Muscle of leg (tissue), 11 donors: ENCODE results near the gene RABL3. TPM values are rescaled to one million over a fixed set of nuclear protein-coding genes. Genes with fewer than 3 reads are reported as not detected.
A peak's percentile ranks its signal among the peaks of the same experiment; 100 is the strongest.

Source experiments
- DNase-seq: peaks from one replicate; pipeline ENCODE4 v3.0.0; 2013
- H3K27ac ChIP-seq: one replicate; pipeline ENCODE4 v1.5.1; 2013; ENCODE audit warnings: mild to moderate bottlenecking, low read length, control low read depth
- H3K27me3 ChIP-seq: one replicate; pipeline ENCODE4 v1.6.1; 2013; ENCODE audit warnings: low read length; ENCODE audit not compliant: control insufficient read depth, insufficient read depth
- H3K36me3 ChIP-seq: one replicate; pipeline ENCODE4 v1.6.1; 2013; ENCODE audit warnings: low read length; ENCODE audit not compliant: control insufficient read depth, insufficient read depth
- H3K4me1 ChIP-seq: one replicate; pipeline ENCODE4 v1.6.1; 2013; ENCODE audit warnings: low read length; ENCODE audit not compliant: control insufficient read depth, insufficient read depth
- H3K4me3 ChIP-seq: one replicate; pipeline ENCODE4 v1.5.1; 2013; ENCODE audit warnings: low read length, control low read depth
- H3K9me3 ChIP-seq: replicated peaks from 2 replicates; pipeline ENCODE4 v1.6.1; 2013; ENCODE audit warnings: low read depth, low read length; ENCODE audit not compliant: control insufficient read depth
- WGBS: methylation state at CpG from one replicate; pipeline ENCODE4 v1.1.5; 2013; ENCODE audit warnings: missing lambda C conversion rate; ENCODE audit not compliant: insufficient coverage; 5-methylcytosine and 5-hydroxymethylcytosine counted together
- polyA plus RNA-seq, 8 donors: library from polyadenylated mRNA; unstranded; fragments of 120-200 nt; gene quantifications; one replicate each; pipeline versions ENCODE4 v1.2.1 to v1.2.3, GENCODE V29; 2013; ENCODE audit warnings: inconsistent platforms in 1 of 8, low replicate concordance in 1 of 8; ENCODE audit not compliant: insufficient read length in 8 of 8, insufficient read depth in 1 of 8
- total RNA-seq: library from RNA; stranded (reverse); fragments of 120-200 nt; gene quantifications from one replicate; pipeline ENCODE4 v1.2.4, GENCODE V29; 2013

RABL3 gene
- total and polyA plus RNA-seq, 9 donors, result 14.7 to 23.0 (median 22.0) TPM

GRCh38 chr3:120688121-120688520 is 54.2 kb downstream of the RABL3 start:
- no peaks in the 10 kb centered on the region for H3K9me3 ChIP-seq
- DNase-seq, result peak; percentile 62

DNA sequence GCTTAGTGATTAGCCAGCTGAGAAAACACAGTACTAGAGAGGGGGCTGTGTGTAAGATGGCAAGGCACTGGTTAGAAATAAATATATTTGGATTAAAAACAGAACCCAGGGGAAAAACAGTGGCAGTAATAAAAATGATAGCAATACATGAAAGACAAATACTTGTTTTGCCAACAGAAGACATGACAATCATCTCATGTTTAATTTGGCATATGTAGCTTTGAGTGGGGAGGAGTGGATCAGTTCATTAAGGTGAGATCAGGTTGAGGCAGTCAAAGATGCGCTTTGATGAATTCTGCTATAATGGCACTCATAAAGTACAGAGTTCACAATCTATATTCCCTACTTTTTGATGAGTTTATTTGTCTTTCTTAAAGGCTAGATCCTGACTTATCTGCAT is 56.9 kb downstream of the RABL3 start:
- WGBS, result no CpG with 5 or more reads among the region's 1 CpG
- Histone ChIP-seq H3K4me3 (no peak overlapping the region), H3K27ac (no peak overlapping the region), H3K36me3 (peaks cover 2% of the 10 kb centered on the region), H3K9me3 (no peaks in the 10 kb centered on the region), H3K27me3 (no peaks in the 10 kb centered on the region), H3K4me1 (no peaks in the 10 kb centered on the region)
- DNase-seq, result no peak

More at GRCh38 chr3:120688121-120688520, 54.2 kb downstream of the RABL3 start:
- no peaks in the 10 kb centered on the region for H3K27me3 ChIP-seq
- peaks cover 5% of the 10 kb centered on the region for H3K36me3 ChIP-seq
- H3K4me1 ChIP-seq, result no peaks in the 10 kb centered on the region
- H3K4me3 ChIP-seq, result no peak overlapping the region
- no peak overlapping the region for H3K27ac ChIP-seq

GRCh38 chr3:120684896-120685295 is 57.4 kb downstream of the RABL3 start:
- H3K9me3 ChIP-seq, result no peaks in the 10 kb centered on the region
- WGBS, result 40% methylated on average over 4 of the region's 4 CpGs
- no peaks in the 10 kb centered on the region for H3K27me3 ChIP-seq
- peaks cover 2% of the 10 kb centered on the region for H3K36me3 ChIP-seq
- H3K4me1 ChIP-seq, result no peaks in the 10 kb centered on the region
- no peak overlapping the region for H3K27ac ChIP-seq
- peak; percentile 19 for DNase-seq
- no peak overlapping the region for H3K4me3 ChIP-seq

GRCh38 chr3:120683671-120684301 is 58.5 kb downstream of the RABL3 start:
- no CpG with 5 or more reads among the region's 3 CpGs for WGBS
- Histone ChIP-seq H3K4me3 (no peak overlapping the region), H3K36me3 (peaks cover 2% of the 10 kb centered on the region)

GRCh38 chr3:120683213-120683612 is 59.1 kb downstream of the RABL3 start:
- H3K4me1 ChIP-seq, result peaks cover 5% of the 10 kb centered on the region
- no peaks in the 10 kb centered on the region for H3K27me3 ChIP-seq
- peaks cover 3% of the 10 kb centered on the region for H3K9me3 ChIP-seq
- H3K36me3 ChIP-seq, result peaks cover 2% of the 10 kb centered on the region
- WGBS, result no CpG with 5 or more reads among the region's 1 CpG
- H3K27ac ChIP-seq, result no peak overlapping the region
- no peak for DNase-seq
- H3K4me3 ChIP-seq, result no peak overlapping the region

More at GRCh38 chr3:120683671-120684301, 58.5 kb downstream of the RABL3 start:
- no peaks in the 10 kb centered on the region for H3K27me3 ChIP-seq
- no peaks in the 10 kb centered on the region for H3K4me1 ChIP-seq
- H3K27ac ChIP-seq, result no peak overlapping the region
- peaks cover 3% of the 10 kb centered on the region for H3K9me3 ChIP-seq
- DNase-seq, result no peak

- Histone ChIP-seq H3K4me1 (peaks cover 6% of the 10 kb centered on the region), H3K27me3 (no peaks in the 10 kb centered on the region), H3K4me3 (no peak within 1 kb of the TSS), H3K27ac (no peak within 1 kb of the TSS), H3K36me3 (peaks cover 2% of the 10 kb centered on the region), H3K9me3 (peaks cover 3% of the 10 kb centered on the region)
- DNase-seq, result no peak
- 100% methylated on average over 3 of the region's 5 CpGs for WGBS
These were observed 60.1 kb downstream of the RABL3 start, which contains the start of gene HGD for GRCh38 chr3:120682095-120682681. Gene HGD, minus strand, starts transcription at chr3:120682239. Its CDS starts 128 bp downstream, at chr3:120682111.

DNA sequence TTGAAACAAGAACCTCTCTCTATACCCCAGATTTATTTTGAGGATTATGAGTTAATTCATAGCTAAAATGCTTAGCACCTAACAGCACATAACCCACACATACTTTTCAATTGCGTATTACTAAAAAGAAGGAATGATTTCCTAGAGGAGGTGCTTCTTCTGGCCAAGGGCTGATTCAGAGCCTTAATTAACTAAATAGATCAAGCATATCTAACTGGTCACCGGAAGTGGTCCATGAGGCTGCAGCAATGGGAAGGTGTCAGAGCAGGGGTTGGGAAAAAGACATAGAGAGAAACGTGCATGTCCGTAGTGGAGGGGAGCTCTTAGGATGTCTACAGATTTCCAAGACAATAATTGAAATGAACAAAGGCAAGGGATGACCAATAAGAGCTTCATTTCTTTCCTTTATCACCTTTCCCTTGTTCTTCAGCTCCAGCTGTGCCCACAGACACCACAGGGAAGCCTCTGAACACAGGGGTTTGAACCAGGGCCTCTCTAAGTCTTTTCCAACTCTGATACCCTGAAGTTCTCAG is 60.7 kb downstream of the RABL3 start:
- WGBS, result 100% methylated on average over 2 of the region's 4 CpGs
- no peak overlapping the region for H3K4me3 ChIP-seq
- no peak for DNase-seq
- H3K9me3 ChIP-seq, result peaks cover 3% of the 10 kb centered on the region
- H3K27me3 ChIP-seq, result no peaks in the 10 kb centered on the region
- peaks cover 2% of the 10 kb centered on the region for H3K36me3 ChIP-seq
- peaks cover 6% of the 10 kb centered on the region for H3K4me1 ChIP-seq
- H3K27ac ChIP-seq, result no peak overlapping the region

DNA sequence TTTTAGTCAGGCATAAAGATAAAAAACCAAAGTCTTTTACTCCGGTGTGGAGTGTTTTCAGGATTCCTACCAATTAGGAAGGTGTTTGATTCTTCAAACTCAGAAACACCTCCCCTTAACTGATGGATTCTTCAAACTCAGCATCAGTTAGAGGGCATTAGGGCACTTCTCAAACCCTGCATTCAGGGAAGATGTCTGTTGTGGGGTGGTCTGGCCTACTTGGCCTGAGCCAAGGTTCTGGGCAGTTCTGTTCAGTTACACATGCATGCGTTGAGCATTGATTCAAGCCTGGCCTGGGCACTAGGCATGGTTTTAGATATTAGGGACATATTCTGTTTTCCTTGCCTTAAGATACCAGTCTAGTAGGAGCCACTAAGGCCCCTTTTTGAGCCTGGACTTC is 61.3 kb downstream of the RABL3 start:
- 88% methylated on average over 1 of the region's 2 CpGs for WGBS
- Histone ChIP-seq H3K9me3 (peaks cover 3% of the 10 kb centered on the region), H3K4me1 (peaks cover 6% of the 10 kb centered on the region), H3K27me3 (no peaks in the 10 kb centered on the region), H3K36me3 (no peaks in the 10 kb centered on the region), H3K27ac (no peak overlapping the region), H3K4me3 (no peak overlapping the region)
- no peak for DNase-seq

- peaks cover 6% of the 10 kb centered on the region for H3K4me1 ChIP-seq
These were observed 62.0 kb downstream of the RABL3 start for GRCh38 chr3:120680193-120680894.

GRCh38 chr3:120678984-120679383 is 63.3 kb downstream of the RABL3 start:
- H3K4me3 ChIP-seq, result no peak overlapping the region
- no peak overlapping the region for H3K27ac ChIP-seq
- no peaks in the 10 kb centered on the region for H3K27me3 ChIP-seq
- no peak for DNase-seq
- no peaks in the 10 kb centered on the region for H3K36me3 ChIP-seq
- peaks cover 3% of the 10 kb centered on the region for H3K9me3 ChIP-seq
- WGBS, result no CpG with 5 or more reads among the region's 3 CpGs
- H3K4me1 ChIP-seq, result peaks cover 6% of the 10 kb centered on the region

More at GRCh38 chr3:120680193-120680894, 62.0 kb downstream of the RABL3 start:
- Histone ChIP-seq H3K9me3 (peaks cover 3% of the 10 kb centered on the region), H3K27ac (no peak overlapping the region), H3K36me3 (no peaks in the 10 kb centered on the region), H3K4me3 (no peak overlapping the region), H3K27me3 (no peaks in the 10 kb centered on the region)
- 100% methylated on average over 1 of the region's 3 CpGs for whole genome bisulfite sequencing
- no peak for DNase-seq
